ENCODE measurements around the gene SEZ6L2. TPM values are rescaled to one million over a fixed set of nuclear protein-coding genes. Genes with fewer than 3 reads are reported as not detected.
A peak's percentile ranks its signal among the peaks of the same experiment; 100 is the strongest.

SEZ6L2 gene
- total and polyA plus RNA-seq, 2 of the 13 experiments (the other 11 are each of a cell fraction or from before 2014, with no cell fraction given) = 14.9 to 16.9 TPM

DNA sequence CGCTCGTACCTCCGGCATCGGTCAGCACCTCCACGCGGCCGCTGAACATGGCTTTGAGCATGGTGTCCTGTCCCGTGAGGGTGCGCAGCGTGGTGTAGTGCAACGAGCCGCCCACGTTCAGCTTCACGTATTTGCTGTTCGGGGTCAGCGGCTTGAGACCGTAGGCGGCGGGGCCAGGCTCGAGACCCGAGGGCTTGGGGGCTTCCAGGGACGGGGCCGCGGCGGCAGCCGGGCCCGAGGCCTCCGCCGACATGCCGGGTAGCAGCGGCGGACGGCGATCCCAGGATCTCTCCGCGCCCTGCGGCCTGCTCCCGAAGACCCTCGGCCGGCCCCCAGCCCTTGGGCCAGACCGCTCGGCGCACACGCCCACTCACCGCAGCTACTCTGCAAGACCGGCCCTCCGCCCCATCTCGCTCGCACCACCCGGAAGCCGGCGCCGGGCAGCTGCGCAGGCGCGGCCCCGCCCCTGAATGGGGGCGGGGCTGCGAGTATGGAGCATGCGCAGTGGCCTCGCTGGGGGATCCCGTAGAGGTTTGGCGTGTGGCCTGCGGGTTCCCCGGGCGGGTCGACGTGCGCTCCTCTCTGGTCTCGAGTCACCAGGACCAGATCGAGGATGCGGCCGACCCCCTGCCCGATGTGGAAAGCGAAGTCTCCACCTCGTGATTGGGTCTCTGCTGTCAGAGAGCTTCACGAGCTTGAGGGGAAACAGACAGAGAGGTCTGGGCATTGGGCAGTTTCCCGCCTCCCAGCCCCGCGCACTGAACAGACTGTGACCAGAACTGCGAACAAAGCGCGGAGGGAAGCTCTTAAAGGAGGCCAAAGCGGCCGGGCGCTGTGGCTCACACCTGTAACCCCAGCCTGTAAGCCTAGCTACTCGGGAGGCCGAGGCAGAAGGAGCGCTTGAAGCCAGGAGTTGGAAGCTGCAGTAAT is 26.7 kb upstream of the SEZ6L2 start, which contains the start of gene KCTD13 (continued):
- TF ChIP-seq, protein P1, sequence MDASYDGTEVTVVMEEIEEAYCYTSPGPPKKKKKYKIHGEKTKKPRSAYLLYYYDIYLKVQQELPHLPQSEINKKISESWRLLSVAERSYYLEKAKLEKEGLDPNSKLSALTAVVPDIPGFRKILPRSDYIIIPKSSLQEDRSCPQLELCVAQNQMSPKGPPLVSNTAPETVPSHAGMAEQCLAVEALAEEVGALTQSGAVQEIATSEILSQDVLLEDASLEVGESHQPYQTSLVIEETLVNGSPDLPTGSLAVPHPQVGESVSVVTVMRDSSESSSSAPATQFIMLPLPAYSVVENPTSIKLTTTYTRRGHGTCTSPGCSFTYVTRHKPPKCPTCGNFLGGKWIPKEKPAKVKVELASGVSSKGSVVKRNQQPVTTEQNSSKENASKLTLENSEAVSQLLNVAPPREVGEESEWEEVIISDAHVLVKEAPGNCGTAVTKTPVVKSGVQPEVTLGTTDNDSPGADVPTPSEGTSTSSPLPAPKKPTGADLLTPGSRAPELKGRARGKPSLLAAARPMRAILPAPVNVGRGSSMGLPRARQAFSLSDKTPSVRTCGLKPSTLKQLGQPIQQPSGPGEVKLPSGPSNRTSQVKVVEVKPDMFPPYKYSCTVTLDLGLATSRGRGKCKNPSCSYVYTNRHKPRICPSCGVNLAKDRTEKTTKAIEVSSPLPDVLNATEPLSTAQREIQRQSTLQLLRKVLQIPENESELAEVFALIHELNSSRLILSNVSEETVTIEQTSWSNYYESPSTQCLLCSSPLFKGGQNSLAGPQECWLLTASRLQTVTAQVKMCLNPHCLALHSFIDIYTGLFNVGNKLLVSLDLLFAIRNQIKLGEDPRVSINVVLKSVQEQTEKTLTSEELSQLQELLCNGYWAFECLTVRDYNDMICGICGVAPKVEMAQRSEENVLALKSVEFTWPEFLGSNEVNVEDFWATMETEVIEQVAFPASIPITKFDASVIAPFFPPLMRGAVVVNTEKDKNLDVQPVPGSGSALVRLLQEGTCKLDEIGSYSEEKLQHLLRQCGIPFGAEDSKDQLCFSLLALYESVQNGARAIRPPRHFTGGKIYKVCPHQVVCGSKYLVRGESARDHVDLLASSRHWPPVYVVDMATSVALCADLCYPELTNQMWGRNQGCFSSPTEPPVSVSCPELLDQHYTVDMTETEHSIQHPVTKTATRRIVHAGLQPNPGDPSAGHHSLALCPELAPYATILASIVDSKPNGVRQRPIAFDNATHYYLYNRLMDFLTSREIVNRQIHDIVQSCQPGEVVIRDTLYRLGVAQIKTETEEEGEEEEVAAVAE (CRISPR knock-in tag; IDR thresholded peaks at IDR 0.05; ENCODE audit: borderline replicate concordance) = peak; percentile 73; the same call in 1 of the 2 replicates
- TF ChIP-seq ZNF878 (CRISPR knock-in tag; IDR thresholded peaks at IDR 0.05) (no peak), PCBP2 (optimal IDR thresholded peaks at IDR 0.05; ENCODE audit: low read depth, low read length, poor library complexity, severe bottlenecking) (no peak), ZBTB3 (CRISPR knock-in tag; IDR thresholded peaks at IDR 0.05; ENCODE audit: borderline replicate concordance, low read depth) (0 out of 2 replicates have a peak, but pooled peaks have one; percentile 48), FOSL2 (CRISPR knock-in tag; IDR thresholded peaks at IDR 0.05) (peak; percentile 29), ERF (CRISPR knock-in tag; IDR thresholded peaks at IDR 0.05) (peak; percentile 98), ZNF598 (CRISPR knock-in tag; IDR thresholded peaks at IDR 0.05; ENCODE audit: borderline replicate concordance) (no peak; the same call in 1 of the 2 replicates), NFYB (CRISPR knock-in tag; IDR thresholded peaks at IDR 0.05) (peak; percentile 28; the same call in 1 of the 2 replicates), TMF1 (CRISPR knock-in tag; IDR thresholded peaks at IDR 0.05; ENCODE audit: low read depth) (peak; percentile 78; the same call in 1 of the 2 replicates), ZNF431 (CRISPR knock-in tag; IDR thresholded peaks at IDR 0.05; ENCODE audit: borderline replicate concordance, low read depth) (peak; percentile 54; the same call in 1 of the 2 replicates), ZNF101 (CRISPR knock-in tag; IDR thresholded peaks at IDR 0.05; ENCODE audit: borderline replicate concordance, low read depth) (no peak), NCOA2 (CRISPR knock-in tag; IDR thresholded peaks at IDR 0.05) (peak; percentile 57), ZFP82 (CRISPR knock-in tag; IDR thresholded peaks at IDR 0.05; ENCODE audit: borderline replicate concordance) (peak; percentile 66; the same call in 1 of the 2 replicates), KLF15 (CRISPR knock-in tag; IDR thresholded peaks at IDR 0.05; ENCODE audit: borderline replicate concordance) (peak; percentile 94; the same call in 1 of the 2 replicates)
- TF ChIP-seq, protein P2, sequence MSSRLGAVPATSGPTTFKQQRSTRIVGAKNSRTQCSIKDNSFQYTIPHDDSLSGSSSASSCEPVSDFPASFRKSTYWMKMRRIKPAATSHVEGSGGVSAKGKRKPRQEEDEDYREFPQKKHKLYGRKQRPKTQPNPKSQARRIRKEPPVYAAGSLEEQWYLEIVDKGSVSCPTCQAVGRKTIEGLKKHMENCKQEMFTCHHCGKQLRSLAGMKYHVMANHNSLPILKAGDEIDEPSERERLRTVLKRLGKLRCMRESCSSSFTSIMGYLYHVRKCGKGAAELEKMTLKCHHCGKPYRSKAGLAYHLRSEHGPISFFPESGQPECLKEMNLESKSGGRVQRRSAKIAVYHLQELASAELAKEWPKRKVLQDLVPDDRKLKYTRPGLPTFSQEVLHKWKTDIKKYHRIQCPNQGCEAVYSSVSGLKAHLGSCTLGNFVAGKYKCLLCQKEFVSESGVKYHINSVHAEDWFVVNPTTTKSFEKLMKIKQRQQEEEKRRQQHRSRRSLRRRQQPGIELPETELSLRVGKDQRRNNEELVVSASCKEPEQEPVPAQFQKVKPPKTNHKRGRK (CRISPR knock-in tag; IDR thresholded peaks at IDR 0.05) = no peak
- TF ChIP-seq, protein P3, sequence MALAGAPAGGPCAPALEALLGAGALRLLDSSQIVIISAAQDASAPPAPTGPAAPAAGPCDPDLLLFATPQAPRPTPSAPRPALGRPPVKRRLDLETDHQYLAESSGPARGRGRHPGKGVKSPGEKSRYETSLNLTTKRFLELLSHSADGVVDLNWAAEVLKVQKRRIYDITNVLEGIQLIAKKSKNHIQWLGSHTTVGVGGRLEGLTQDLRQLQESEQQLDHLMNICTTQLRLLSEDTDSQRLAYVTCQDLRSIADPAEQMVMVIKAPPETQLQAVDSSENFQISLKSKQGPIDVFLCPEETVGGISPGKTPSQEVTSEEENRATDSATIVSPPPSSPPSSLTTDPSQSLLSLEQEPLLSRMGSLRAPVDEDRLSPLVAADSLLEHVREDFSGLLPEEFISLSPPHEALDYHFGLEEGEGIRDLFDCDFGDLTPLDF (CRISPR knock-in tag; IDR thresholded peaks at IDR 0.05) = peak; percentile 87

All from HepG2 (cell line).